Spleen (tissue), 11 donors: ENCODE measurements around the gene LRMDA. TPM values are rescaled to one million over a fixed set of nuclear protein-coding genes. Genes with fewer than 3 reads are reported as not detected.

Experiments
- DNase-seq: peaks from one replicate; pipeline ENCODE4 v3.0.0-alpha.2; 2020
- H3K27ac ChIP-seq, 8 donors: fragments of 200-600 bp; sonication (generic) in 7 of 8; 1 replicate in 4 of 8; 2 replicates in 4 of 8; pipeline versions ENCODE4 v1.5.0 to v1.8.0; 2016 to 2021; ENCODE audit warnings: inconsistent platforms in 4 of 8, mild to moderate bottlenecking in 4 of 8, moderate library complexity in 1 of 8
- H3K27me3 ChIP-seq, 7 donors: fragments of 200-600 bp; sonication (generic) in 6 of 7; replicated peaks in 1 of 7; 1 replicate in 4 of 7; 2 replicates in 3 of 7; pipeline versions ENCODE4 v1.5.0 to v1.8.0; 2016 to 2021; ENCODE audit warnings: inconsistent platforms in 3 of 7, mild to moderate bottlenecking in 1 of 7
- H3K36me3 ChIP-seq, 6 donors: fragments of 200-600 bp; sonication (generic) in 5 of 6; 1 replicate in 4 of 6; 2 replicates in 2 of 6; pipeline versions ENCODE4 v1.5.0 to v1.8.0; 2016 to 2021; ENCODE audit warnings: inconsistent platforms in 2 of 6
- H3K4me1 ChIP-seq, 6 donors: fragments of 200-600 bp; sonication (generic) in 5 of 6; 1 replicate in 3 of 6; 2 replicates in 3 of 6; pipeline versions ENCODE4 v1.5.0 to v1.8.0; 2016 to 2021; ENCODE audit warnings: inconsistent platforms in 3 of 6
- H3K4me3 ChIP-seq, 8 donors: fragments of 200-600 bp; sonication (generic) in 7 of 8; 1 replicate in 4 of 8; 2 replicates in 4 of 8; pipeline versions ENCODE4 v1.5.0 to v1.8.0; 2016 to 2021; ENCODE audit warnings: inconsistent platforms in 4 of 8, mild to moderate bottlenecking in 4 of 8, moderate library complexity in 2 of 8
- H3K9me3 ChIP-seq, 8 donors: fragments of 200-600 bp; sonication (generic) in 7 of 8; 1 replicate in 4 of 8; 2 replicates in 4 of 8; pipeline versions ENCODE4 v1.5.0 to v1.8.0; 2016 to 2021; ENCODE audit warnings: inconsistent platforms in 4 of 8
- POLR2A ChIP-seq, 3 donors: fragments of 450-650 bp; IDR thresholded peaks; one replicate each; pipeline ENCODE4 v1.5.1; 2017; ENCODE audit warnings: antibody characterized with exemption in 3 of 3, mild to moderate bottlenecking in 1 of 3
- POLR2AphosphoS5 ChIP-seq, 3 donors: sonication (generic); formaldehyde crosslinking; IDR thresholded peaks; one replicate each; pipeline ENCODE4 v1.5.1; 2017; ENCODE audit warnings: antibody characterized with exemption in 3 of 3
- WGBS, 5 donors: extraction: QIAGEN DNeasy Blood & Tissue Kit in 3 of 5; methylation state at CpG; one replicate each; pipeline versions ENCODE4 v1.1.5 to v1.1.7; 2013 to 2018; 5-methylcytosine and 5-hydroxymethylcytosine counted together
- intact Hi-C: fragments of 100-400 bp; cut with DNase I; formaldehyde crosslinking; loops from one replicate; pipeline ENCODE4 v1.15.0; 2023; ENCODE audit warnings: low total_unique reads
- polyA plus RNA-seq, 3 donors: library from polyadenylated mRNA; stranded (reverse); fragments of 200-250 nt; gene quantifications; one replicate each; pipeline ENCODE4 v1.2.1, GENCODE V29; 2013
- total RNA-seq, 7 donors: library from RNA; depleted of rRNA in 3 of 7; stranded (reverse); fragments of >200 nt in 3 of 7; fragmentation: NEBNext Ultra II Directional in 4 of 7; extraction: Animal tissue kit (Norgen Biotek cat#: 25700) in 4 of 7; gene quantifications; one replicate each; pipeline versions ENCODE4 v1.1.0 to v1.2.1, GENCODE V29; 2016 to 2021
- TF ChIP-seq, protein P1 (sequence below), 11 experiments: fragments of 200-600 bp in 7 of 11; fragments of 450-650 bp in 4 of 11; sonication (generic) in 4 of 11; IDR thresholded peaks in 8 of 11; conservative IDR thresholded peaks in 3 of 11; 1 replicate in 7 of 11; 2 replicates in 4 of 11; pipeline versions ENCODE4 v1.4.0 to v1.8.0; 2016 to 2021; ENCODE audit warnings: antibody characterized with exemption in 11 of 11, inconsistent platforms in 4 of 11, mild to moderate bottlenecking in 1 of 11
- donor health status: healthy with polysubstance abuse.
- donor health status: DM: no; HTN: no; CAD: no; lungs with moderate emphysema.
- donor health status: DM: no; HTN: no; CAD: no.
- donor health status: Bipolar disorder and iron deficiency.
- donor health status: healthy.
- donor health status: DM: no; HTN: no; CAD: no.
- donor health status: DM: yes; HTN: yes; CAD: no.

The LRMDA gene
- total and polyA plus RNA-seq, 10 donors = 7.3 to 46.6 (median 28.2) TPM

- H3K4me3 ChIP-seq = no peak overlapping the region
- H3K36me3 ChIP-seq = no peaks in the 10 kb centered on the region
- H3K27ac ChIP-seq = no peak overlapping the region
- no peaks in the 10 kb centered on the region for H3K9me3 ChIP-seq
- H3K27me3 ChIP-seq = no peaks in the 10 kb centered on the region
- intact Hi-C loops = no loop called here
- WGBS, 5 donors = 82 to 89% (median 86%) methylated on average over 3 of the region's 3 CpGs
- TF ChIP-seq POLR2AphosphoS5 (IDR thresholded peaks at IDR 0.05) (no peak), POLR2A (IDR thresholded peaks at IDR 0.05) (no peak)
- TF ChIP-seq, protein P1, sequence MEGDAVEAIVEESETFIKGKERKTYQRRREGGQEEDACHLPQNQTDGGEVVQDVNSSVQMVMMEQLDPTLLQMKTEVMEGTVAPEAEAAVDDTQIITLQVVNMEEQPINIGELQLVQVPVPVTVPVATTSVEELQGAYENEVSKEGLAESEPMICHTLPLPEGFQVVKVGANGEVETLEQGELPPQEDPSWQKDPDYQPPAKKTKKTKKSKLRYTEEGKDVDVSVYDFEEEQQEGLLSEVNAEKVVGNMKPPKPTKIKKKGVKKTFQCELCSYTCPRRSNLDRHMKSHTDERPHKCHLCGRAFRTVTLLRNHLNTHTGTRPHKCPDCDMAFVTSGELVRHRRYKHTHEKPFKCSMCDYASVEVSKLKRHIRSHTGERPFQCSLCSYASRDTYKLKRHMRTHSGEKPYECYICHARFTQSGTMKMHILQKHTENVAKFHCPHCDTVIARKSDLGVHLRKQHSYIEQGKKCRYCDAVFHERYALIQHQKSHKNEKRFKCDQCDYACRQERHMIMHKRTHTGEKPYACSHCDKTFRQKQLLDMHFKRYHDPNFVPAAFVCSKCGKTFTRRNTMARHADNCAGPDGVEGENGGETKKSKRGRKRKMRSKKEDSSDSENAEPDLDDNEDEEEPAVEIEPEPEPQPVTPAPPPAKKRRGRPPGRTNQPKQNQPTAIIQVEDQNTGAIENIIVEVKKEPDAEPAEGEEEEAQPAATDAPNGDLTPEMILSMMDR (IDR thresholded peaks at IDR 0.05 in 8 of 11, conservative IDR thresholded peaks at IDR 0.05 in 3 of 11) = no peak
- no peak for DNase-seq
- peaks cover 0 to 8% (median 1%) of the 10 kb centered on the region in 6 donors for H3K4me1 ChIP-seq
Observed at GRCh38 chr10:76296957-76297356, 865.5 kb downstream of the LRMDA start.

DNA sequence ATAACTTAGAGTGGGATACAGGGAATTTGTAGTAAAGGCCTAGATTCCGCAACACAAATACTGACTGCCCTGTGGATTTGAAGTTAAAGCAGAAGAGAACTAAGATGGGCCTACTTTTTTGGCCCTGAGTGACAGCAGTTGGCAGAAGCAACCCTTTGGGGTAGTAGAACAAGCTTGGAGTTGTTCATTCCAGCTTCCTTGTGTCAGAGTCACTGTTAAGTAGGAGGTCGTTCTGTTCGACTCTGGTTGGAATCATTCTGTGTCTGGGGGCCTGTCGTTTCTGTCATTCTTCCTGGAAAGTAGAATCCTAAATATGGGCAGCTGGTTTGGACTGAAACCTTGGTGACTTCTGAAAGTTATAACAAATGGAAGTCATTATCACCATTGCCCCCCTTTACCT lies 865.9 kb downstream of the LRMDA start:
- Histone ChIP-seq H3K4me1 (peaks cover 0 to 10% (median 2%) of the 10 kb centered on the region in 6 donors), H3K36me3 (no peaks in the 10 kb centered on the region), H3K27ac (no peak overlapping the region), H3K4me3 (no peak overlapping the region), H3K9me3 (no peaks in the 10 kb centered on the region), H3K27me3 (no peaks in the 10 kb centered on the region)
- 78 to 93% (median 88%) methylated on average over 4 of the region's 4 CpGs for WGBS, 5 donors
- intact Hi-C loops = no loop called here
- TF ChIP-seq POLR2AphosphoS5 (IDR thresholded peaks at IDR 0.05) (no peak), POLR2A (IDR thresholded peaks at IDR 0.05) (no peak)
- TF ChIP-seq, protein P1 (IDR thresholded peaks at IDR 0.05 in 8 of 11, conservative IDR thresholded peaks at IDR 0.05 in 3 of 11) = no peak
- DNase-seq = no peak

DNA sequence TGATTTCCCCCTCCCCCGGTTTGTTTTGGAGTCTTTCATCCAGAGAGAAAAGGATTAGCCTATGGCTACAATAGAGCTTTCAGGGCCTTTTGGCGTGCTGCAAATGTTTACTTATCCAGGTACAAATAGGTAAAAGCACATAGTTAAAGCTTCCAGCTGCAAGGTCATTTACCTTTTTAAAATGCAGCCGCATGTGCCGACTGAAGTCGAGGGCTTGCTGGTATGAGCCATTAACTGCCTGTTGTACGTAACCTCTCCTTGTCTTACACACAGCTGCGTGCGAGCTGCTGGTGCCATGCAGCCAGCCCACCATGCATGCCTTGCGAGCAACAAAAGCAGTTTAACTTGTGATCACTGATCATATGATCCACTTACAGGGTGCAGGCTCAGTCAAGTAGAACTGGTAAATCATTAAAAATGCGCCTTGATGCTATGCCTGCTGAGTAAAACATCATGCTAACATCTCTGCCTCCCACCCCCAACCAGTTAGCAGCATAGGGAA lies 866.4 kb downstream of the LRMDA start:
- DNase-seq = no peak
- TF ChIP-seq, protein P1 (IDR thresholded peaks at IDR 0.05 in 8 of 11, conservative IDR thresholded peaks at IDR 0.05 in 3 of 11) = no peak
- TF ChIP-seq POLR2A (IDR thresholded peaks at IDR 0.05) (no peak), POLR2AphosphoS5 (IDR thresholded peaks at IDR 0.05) (no peak)
- Histone ChIP-seq H3K4me3 (no peak overlapping the region), H3K4me1 (peaks cover 0 to 14% (median 2%) of the 10 kb centered on the region in 6 donors), H3K27me3 (no peaks in the 10 kb centered on the region), H3K27ac (no peak overlapping the region), H3K36me3 (no peaks in the 10 kb centered on the region), H3K9me3 (no peaks in the 10 kb centered on the region)
- intact Hi-C loops = no loop called here
- 87 to 93% (median 92%) methylated on average over 9 to 10 of the region's 10 CpGs for WGBS, 5 donors

DNA sequence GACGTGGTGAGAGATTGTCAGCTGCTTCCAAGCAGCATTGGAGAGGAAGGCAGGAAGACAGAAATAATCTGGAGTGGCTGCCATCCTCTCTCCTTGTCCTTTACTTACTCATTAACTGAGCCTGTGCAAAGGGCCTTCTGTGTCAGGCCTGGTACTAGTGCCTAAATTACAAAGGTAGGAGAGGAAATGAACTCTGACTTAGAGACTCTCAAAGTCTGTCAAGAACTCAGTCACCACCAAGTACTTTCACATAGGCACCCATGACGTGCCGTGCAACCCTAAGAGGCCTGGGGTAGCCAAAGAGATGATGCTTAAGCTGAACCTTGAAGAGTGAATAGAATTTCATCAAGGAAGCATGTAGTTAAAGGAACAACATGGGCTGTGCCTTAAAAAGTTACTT lies 866.9 kb downstream of the LRMDA start:
- WGBS, 5 donors = 82 to 89% (median 83%) methylated on average over 3 of the region's 3 CpGs
- no peak overlapping the region for H3K4me3 ChIP-seq
- intact Hi-C loops = no loop called here

More for the DNA sequence above, 866.9 kb downstream of the LRMDA start:
- H3K27me3 ChIP-seq = no peaks in the 10 kb centered on the region
- no peaks in the 10 kb centered on the region for H3K36me3 ChIP-seq
- TF ChIP-seq, protein P1 (IDR thresholded peaks at IDR 0.05 in 8 of 11, conservative IDR thresholded peaks at IDR 0.05 in 3 of 11) = no peak
- TF ChIP-seq POLR2AphosphoS5 (IDR thresholded peaks at IDR 0.05) (no peak), POLR2A (IDR thresholded peaks at IDR 0.05) (no peak)
- H3K27ac ChIP-seq = no peak overlapping the region
- no peaks in the 10 kb centered on the region for H3K9me3 ChIP-seq
- peaks cover 0 to 17% (median 2%) of the 10 kb centered on the region in 6 donors for H3K4me1 ChIP-seq
- DNase-seq = no peak
